Vagina (tissue), 2 donors: ENCODE data around the gene GID4.

Experiments
- POLR2A ChIP-seq, 2 donors: fragments of 450-650 bp; IDR thresholded peaks; one replicate each; pipeline ENCODE4 v1.6.1; 2017; ENCODE audit warnings: antibody characterized with exemption in 2 of 2, mild to moderate bottlenecking in 2 of 2, moderate library complexity in 2 of 2
- TF ChIP-seq, protein P1 (sequence below), 3 experiments: fragments of 450-650 bp in 2 of 3; fragments of 200-600 bp in 1 of 3; sonication (generic) in 1 of 3; IDR thresholded peaks; one replicate each; pipeline ENCODE4 v1.5.1; 2017 to 2019; ENCODE audit warnings: antibody characterized with exemption in 3 of 3, mild to moderate bottlenecking in 2 of 3, moderate library complexity in 2 of 3

DNA sequence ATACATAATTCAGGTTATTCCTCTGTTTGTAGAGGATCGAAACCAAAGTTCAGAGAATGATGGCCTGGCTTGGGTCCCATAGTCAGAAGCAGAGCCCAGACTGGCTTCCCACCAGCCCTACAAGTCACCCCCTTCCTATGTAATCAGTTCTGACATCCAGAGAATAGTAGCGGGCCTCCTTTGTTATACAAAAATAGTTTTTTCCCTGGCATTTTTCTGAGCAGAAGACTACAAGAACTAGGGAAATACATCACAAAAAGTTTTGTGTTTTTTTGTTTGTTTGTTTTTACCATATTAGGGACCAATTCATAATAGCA lies 19.4 kb upstream of the GID4 start:
- TF ChIP-seq, protein P1, sequence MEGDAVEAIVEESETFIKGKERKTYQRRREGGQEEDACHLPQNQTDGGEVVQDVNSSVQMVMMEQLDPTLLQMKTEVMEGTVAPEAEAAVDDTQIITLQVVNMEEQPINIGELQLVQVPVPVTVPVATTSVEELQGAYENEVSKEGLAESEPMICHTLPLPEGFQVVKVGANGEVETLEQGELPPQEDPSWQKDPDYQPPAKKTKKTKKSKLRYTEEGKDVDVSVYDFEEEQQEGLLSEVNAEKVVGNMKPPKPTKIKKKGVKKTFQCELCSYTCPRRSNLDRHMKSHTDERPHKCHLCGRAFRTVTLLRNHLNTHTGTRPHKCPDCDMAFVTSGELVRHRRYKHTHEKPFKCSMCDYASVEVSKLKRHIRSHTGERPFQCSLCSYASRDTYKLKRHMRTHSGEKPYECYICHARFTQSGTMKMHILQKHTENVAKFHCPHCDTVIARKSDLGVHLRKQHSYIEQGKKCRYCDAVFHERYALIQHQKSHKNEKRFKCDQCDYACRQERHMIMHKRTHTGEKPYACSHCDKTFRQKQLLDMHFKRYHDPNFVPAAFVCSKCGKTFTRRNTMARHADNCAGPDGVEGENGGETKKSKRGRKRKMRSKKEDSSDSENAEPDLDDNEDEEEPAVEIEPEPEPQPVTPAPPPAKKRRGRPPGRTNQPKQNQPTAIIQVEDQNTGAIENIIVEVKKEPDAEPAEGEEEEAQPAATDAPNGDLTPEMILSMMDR (IDR thresholded peaks at IDR 0.05): no peak
- TF ChIP-seq POLR2A (IDR thresholded peaks at IDR 0.05): no peak
